ENCODE results near the gene SHC2.
"Not testable (repeated sequence)": the region's sequence is repeated elsewhere in the genome, so short reads cannot be mapped to it uniquely, and the experiment has no call there.

The SHC2 gene

DNA sequence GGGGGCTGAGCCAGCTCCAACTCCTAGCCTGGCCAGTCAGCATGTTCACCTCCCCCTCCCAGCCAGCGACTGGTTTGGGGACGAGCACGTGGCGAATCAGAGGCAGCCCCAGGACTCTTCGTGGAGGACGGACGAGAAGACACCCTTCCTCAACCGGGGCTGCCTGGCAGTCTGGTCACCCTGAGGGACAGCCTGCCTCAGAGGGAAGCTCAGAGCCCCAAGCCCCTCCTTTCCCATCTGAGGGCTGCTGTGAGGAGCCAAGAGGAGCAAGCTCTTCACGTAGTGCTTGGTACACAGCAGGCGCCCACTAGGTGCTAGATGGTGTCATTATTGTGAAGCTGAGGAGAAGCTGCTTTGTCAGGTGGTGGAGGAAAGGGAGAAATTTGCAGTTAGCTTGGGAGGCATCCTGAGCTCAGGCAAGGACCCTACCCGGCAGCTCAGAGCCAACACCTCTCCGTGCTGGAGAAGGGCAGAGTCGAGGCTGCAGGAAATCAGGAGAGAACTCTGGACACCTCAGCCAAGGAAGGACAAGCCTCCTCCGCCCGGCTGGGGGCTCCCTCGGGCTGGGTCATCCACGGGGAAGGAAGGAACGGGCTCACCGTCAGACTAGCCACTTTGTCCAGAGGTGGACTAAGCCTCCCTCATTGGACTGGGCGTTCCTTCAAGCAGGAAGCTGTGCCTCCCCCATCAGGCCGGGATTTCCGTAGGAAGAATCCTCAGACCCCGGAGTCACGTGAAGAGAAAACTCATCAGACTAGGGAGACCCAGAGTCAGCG lies 37.0 kb downstream of the SHC2 start:
- no peak for DNase-seq (ENCODE audit: low read depth)

- DNase-seq (ENCODE audit: low read depth): not testable (repeated sequence)
These were observed 38.0 kb downstream of the SHC2 start for GRCh38 chr19:422917-423226.

- no peak for DNase-seq (ENCODE audit: low read depth)
These were observed 38.5 kb downstream of the SHC2 start for GRCh38 chr19:422213-422916.

GRCh38 chr19:419721-420515 lies 40.9 kb downstream of the SHC2 start:
- no peak for DNase-seq (ENCODE audit: low read depth)

GRCh38 chr19:418761-419671 lies 41.8 kb downstream of the SHC2 start:
- no peak for DNase-seq (ENCODE audit: low read depth)

DNA sequence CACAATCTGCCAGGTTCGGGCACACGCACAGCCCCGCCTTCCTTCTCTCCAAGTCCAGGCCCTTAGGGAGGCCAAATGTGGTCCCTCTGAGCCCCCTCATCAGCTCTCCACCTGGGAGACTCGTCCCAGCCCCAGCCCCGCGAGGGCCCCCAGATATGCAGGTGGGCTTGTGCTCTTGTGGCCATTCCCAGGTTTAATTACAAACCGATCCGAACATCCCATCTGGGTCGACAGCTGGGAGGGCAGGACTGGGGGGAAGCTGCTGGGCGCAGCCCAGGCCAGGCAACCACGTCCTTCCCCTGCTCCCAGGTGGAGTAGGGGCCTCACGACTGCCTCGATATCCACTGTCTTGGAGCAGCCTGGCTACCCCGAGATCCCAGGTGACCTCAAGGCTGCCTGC lies 44.4 kb downstream of the SHC2 start:
- DNase-seq (ENCODE audit: low read depth): no peak

DNA sequence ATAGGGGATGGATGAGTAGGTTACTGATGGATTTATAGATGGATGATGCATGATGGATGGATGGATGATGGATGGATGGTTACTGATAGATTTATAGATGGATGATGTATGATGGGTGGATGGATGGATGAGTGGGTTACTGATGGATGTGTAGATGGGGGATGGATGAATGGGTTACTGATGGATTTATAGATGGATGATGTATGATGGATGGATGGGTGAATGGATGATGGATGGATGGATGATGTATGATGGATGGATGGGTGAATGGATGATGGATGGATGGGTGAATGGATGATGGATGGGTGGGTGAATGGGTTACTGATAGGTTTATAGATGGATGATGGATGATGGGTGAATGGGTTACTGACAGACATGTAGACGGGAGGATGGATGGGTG lies 45.5 kb downstream of the SHC2 start:
- DNase-seq (ENCODE audit: low read depth): no peak

DNA sequence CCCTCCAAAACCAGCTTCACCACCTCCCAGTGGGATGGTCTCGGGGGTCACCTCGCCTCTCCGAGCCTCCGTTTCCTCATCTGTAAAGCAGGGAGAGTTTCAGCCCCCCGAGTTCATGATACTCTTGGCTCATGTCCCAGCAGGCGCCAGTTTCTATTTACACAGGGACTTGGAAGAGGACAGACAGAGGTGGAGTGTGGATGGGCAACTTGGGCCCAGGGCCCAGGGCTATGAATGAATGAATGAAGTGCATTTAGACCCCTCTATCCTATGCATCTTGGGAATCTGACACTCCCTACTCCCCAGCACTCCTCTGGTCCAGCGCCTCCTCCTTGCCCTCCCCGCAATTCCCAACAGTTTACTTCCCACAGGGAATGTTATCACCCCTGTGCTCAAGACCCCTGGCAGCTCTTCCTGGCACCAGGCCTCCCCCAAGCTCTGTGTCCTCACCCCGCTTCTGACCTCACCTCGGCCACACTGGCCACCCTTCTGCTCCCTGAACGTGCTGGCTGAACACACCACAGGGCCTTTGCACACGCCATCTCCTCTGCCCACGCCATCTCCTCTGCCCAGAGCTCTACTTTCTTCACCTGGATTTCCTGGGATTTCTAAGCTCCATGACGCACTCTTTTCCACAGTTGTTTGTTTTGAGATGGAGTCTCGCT lies 46.9 kb downstream of the SHC2 start:
- DNase-seq (ENCODE audit: low read depth): no peak

GRCh38 chr19:412356-413355 lies 48.2 kb downstream of the SHC2 start:
- DNase-seq (ENCODE audit: low read depth): no peak

GRCh38 chr19:411723-412355 lies 49.0 kb downstream of the SHC2 start:
- no peak for DNase-seq (ENCODE audit: low read depth)

DNA sequence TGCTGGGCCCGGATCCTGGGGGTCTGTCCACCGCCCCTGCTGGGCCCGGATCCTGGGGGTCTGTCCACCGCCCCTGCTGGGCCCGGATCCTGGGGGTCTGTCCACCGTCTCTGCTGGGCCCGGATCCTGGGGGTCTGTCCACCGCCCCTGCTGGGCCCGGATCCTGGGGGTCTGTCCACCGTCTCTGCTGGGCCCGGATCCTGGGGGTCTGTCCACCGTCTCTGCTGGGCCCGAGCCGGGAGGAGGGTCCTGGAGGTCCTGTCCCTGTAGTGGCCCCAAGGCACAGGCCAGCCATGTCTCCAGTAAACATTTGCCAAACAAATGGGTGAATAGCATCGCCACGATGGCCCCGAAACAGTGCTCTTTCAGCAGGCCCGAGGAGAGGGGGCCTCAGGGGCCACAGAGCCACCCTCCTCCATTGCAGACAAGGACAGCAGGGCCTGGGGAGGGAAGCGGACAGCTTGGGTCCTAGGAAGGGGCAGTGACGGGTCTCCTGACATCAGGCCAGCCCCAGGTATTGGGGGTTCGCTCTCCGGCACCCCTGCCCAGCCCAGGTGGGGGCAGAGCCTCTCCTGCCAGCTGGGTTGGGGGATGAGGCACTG lies 49.6 kb downstream of the SHC2 start:
- not testable (repeated sequence) for DNase-seq (ENCODE audit: low read depth)

DNA sequence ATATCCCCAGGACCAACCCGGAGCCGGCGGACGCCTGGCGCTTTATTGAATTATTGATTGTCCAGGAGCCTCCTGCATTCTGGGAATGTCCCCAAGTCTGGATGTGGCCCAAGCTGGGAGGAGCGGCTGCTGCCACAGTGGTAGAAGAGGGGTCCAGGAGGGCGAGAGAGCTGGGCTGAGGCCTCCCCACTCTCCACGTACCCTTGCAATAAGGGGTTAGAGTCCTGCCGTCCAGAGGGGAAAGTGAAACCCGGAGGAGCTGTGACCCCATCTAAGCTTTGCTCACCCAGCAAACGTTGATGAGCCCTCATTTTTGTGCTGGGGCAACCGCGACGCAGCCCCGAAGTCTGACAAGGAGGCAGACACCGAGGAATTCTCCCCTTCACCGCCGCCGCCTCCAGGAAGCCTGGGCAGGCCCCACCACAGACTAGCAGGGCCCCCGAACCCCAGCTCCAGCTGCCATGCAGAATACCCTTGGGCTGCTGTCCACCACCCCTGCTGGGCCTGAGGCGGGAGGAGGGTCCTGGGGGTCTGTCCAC lies 50.5 kb downstream of the SHC2 start:
- DNase-seq (ENCODE audit: low read depth): no peak

DNA sequence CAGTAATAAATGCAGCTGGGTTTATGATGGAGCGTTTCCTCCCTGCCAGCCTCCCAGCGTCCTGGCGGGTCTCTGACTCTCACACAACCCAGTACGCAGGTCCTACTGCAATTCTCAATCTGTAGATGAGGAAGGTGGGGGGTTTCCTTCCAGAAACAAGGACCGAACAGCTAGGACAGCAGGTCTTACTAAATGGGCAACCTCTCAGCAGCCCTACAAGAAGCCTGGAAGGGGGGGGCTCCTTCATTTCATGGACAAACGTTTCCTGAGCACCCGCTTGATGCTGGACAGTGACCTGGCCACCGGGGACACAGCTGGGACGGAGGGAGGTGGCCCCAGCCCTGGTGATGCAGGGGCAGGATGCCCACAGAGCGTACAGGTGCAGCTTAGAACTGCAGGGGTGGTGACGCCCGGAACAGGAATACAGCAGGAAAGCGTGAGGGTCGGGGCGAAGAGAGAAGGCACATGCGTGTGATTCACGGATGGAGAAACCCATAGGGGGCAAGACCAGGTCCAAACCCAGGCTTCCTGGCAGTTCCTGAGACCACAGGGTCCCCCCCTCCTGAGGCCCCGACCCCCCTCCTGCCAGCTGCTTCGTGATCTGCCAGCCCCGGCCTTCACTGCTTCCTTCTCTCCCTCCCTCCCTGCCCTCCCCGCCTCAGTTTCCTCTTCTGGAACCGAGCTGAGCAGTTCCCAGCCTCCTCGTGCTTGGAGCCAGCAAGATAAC lies 51.2 kb downstream of the SHC2 start:
- no peak for DNase-seq (ENCODE audit: low read depth)

DNA sequence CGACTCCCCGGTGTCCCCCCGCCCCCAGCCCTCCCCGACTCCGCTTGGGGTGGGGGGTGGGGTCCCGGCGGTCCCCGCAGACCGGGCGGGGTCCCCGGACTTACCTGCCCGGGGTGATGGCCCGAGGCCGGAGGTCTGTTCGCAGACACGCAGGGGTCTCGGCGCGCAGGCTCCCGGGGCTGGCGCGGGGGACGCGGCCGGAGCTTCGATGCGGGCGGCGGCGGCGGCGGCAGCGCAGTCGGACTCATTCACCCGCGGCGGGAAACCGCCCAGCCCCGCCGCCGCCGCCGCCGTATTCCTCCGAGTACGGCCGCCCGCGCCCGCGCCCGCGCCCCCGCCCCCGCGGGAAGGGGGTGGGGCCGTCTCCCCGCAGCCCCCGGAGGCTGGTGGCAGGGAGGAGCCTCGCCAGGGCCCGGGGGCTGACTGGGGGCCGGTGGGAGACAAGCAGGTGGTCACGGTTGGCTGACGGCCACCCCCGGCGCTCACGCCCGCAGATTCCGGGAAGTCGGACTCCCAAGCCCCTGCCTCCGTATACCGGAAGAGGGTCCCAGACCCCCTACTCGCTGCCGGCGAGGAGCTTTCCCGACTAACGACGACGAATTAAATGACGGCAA lies 51.8 kb downstream of the SHC2 start, which contains the start of gene C2CD4C:
C2CD4C (minus strand) TSS at position 246 of the 614 bp plus-strand sequence. CDS start 786 bp downstream, outside the sequence.
- peak; percentile 20 for DNase-seq (ENCODE audit: low read depth)

- DNase-seq (ENCODE audit: low read depth): no peak
These were observed 52.4 kb downstream of the SHC2 start for GRCh38 chr19:408441-408901.

GRCh38 chr19:407511-408440 lies 53.1 kb downstream of the SHC2 start:
- no peak for DNase-seq (ENCODE audit: low read depth)
